ENCODE data around the gene SLC1A6.
"Not testable (repeated sequence)": the region's sequence is repeated elsewhere in the genome, so short reads cannot be mapped to it uniquely, and the experiment has no call there.

Gene SLC1A6

GRCh38 chr19:14979476-14980255 lies at the start of gene SLC1A6:
TSS of gene SLC1A6 (minus strand) at chr19:14979864. CDS start at chr19:14972910, 6,954 bp downstream.
- DNase-seq (ENCODE audit: low spot score) = no peak

DNA sequence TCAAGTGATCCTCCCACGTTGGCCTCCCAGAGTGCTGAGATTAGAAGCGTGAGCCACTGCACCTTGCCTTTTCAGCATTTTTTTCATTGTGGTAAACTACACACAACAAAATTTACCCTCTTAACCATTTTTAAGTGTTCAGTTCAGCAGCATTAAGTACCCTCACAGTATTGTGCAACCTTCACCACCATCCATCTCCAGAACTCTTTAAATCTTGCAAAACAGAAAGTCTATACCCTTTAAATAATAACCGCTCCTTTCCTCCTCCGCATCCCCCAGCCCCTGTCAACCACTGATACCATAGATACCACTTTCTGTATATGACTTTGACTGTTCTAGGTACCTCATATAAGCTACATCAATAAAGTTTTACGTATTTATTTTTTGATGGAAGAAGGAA lies 48.8 kb upstream of the SLC1A6 start:
- no peak for DNase-seq (ENCODE audit: low spot score)

DNA sequence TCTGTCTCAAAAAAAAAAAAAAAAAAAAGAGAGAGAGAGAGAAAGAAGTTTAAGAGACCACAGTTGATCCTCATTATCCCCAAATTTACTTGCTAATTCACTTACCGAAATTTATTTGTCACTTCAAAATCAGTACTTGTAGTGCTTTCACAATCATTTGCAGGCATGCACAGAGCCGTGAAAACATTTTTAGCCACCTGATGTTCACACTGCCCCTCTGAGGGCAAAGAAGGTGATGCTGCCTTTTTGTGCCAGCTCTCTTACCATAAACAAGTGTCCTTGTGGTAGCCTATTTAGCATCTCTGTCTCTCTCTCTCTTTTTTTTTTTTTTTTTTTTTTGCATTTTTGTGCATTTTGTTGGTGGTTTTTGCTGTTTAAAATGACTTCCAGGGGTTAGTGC lies 45.6 kb upstream of the SLC1A6 start:
- DNase-seq (ENCODE audit: low spot score) = no peak

- DNase-seq (ENCODE audit: low spot score) = no peak
Observed at GRCh38 chr19:15022752-15023151, 43.1 kb upstream of the SLC1A6 start.

DNA sequence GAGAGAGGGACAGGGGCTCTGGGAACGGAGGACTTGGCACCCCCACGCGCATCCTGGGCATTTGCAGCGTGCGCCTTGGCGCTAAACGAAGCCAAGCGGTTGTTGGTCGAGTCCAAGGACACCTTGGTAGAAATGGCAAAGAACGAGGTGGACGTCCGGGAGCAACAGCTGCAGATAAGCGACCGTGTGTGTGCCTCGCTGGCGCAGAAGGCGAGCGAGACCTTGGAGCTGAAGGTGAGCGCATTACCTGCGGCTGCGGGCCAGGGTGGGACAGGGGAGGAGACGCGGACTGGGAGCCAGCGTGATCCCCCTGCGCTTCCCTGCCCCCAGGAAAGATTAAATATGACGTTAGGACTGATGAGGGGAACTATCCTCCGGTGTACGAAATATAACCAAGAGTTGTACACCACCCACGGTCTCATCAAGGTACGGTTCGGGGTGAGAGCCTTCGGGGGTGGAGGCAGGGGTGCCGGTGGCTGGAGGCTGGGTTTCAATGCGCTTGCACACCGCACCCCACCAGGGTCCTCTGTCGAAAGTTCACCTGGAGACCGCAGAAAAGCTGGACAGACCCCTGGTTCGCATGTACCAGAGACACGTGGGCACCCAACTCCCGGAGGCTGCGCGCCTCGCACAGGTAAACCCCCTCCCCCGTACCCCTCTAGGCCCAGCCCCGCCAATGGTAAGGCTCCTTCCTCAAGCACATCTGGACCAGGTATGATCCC lies 41.8 kb upstream of the SLC1A6 start:
- DNase-seq (ENCODE audit: low spot score) = no peak

- DNase-seq (ENCODE audit: low spot score) = not testable (repeated sequence)
Observed at GRCh38 chr19:15018836-15019235, 39.2 kb upstream of the SLC1A6 start.

GRCh38 chr19:15015946-15016542 lies 36.4 kb upstream of the SLC1A6 start:
- peak; percentile 51 for DNase-seq (ENCODE audit: low spot score)

GRCh38 chr19:15014579-15014978 lies 34.9 kb upstream of the SLC1A6 start:
- no peak for DNase-seq (ENCODE audit: low spot score)

- DNase-seq (ENCODE audit: low spot score) = no peak
Observed at GRCh38 chr19:15010501-15011300, 31.0 kb upstream of the SLC1A6 start.

DNA sequence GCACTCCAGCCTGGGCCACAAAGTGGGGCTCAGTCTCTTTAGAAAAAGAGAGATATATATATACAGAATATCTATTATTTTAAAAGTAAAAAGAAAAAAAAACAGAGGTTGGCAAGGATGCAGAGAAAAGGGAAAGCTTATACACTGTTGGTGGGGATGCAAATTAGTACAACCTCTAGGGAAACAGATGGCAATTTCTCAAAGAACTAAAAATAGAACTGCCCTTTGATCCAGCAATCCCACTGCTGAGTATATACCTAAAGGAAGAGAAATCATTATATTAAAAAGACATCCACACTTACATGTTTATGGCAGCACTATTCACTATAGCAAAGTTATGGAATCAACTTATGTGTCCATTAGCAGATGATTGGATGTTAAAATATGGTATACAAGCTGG lies 28.6 kb upstream of the SLC1A6 start:
- no peak for DNase-seq (ENCODE audit: low spot score)

DNA sequence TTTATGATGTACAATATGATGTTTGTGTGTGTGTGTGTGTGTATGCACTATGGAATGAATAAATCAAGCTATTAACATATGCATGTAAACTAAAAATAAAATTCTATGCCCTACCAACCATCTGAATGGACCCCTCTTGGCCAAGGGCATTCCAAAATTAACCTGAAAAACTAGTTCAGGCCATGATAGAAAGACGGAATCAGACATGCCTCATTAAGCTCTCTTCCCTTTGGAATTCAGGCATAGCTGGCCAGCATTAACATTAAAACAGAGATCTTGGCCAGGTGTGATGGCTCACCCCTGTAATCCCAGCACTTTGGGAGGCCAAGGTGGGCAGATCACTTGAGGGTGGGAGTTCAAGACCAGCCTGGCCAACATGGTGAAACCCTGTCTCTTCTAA lies 18.3 kb upstream of the SLC1A6 start:
- no peak for DNase-seq (ENCODE audit: low spot score)

DNA sequence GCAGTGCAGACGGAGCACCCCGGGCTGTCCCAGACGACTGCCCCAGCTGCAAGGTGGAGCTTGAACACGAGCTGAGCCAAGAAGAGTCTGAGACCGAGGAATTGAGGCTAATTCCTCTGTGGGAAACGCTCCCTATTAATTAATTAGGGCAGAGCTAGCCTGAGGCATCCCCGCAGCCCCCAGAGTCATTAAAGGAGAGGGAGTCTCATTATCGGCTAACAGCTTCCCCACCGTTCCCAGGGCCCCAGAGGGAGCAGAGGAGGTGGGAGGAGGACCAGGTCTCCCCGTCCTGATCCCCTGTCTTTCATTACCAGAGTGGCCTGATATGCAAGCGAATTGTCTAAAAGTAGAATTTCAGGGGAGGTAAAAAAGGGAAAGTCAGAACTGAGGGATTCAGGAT lies 13.1 kb upstream of the SLC1A6 start:
- DNase-seq (ENCODE audit: low spot score) = no peak

DNA sequence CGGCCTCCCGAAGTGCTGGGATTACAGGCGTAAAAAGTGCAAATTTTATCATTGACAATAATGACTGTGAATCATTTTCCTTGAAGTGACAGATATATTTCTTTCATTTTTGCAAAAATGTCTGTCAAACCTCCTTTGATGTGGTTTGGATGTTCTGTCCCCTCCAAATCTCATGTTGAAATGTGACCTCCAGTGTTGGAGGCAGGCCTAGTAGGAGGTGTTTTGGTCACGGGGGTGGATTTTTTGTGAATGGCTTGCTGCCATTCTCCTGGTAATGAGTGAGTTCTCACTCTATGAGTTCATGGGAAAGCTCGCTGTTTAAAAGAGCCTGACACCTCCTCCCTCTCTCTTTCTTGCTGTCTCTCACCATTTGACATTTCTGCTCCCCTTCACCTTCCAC lies 5.5 kb upstream of the SLC1A6 start:
- DNase-seq (ENCODE audit: low spot score) = no peak

DNA sequence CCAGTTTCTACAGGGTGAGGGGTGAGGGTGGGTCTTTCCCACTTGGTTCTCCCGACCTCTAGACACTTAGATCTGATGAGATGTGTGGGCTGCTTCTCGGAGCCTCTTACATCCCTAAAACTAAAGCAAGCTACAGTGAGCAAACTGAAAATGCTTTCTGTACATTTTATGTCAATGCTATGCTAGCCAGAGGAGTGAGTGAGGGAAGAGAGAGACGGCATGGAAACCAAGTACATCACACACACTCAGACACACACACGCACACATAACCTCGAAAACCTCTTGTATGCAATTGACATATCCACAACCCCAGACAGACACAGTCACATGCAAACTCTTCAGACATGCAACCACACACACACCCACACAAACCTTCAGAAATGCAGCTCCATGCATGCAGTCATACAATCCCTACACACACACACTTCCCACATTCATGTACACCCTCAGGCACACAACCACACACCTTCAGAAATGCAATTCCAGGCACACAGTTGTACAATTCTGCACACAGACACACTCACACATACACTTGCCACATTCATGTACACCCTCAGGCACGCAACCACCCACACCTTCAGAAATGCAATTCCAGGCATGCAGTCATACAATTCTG lies 1.4 kb downstream of the SLC1A6 start:
- no peak for DNase-seq (ENCODE audit: low spot score)

GRCh38 chr19:14977128-14977527 lies 2.5 kb downstream of the SLC1A6 start:
- no peak for DNase-seq (ENCODE audit: low spot score)

DNA sequence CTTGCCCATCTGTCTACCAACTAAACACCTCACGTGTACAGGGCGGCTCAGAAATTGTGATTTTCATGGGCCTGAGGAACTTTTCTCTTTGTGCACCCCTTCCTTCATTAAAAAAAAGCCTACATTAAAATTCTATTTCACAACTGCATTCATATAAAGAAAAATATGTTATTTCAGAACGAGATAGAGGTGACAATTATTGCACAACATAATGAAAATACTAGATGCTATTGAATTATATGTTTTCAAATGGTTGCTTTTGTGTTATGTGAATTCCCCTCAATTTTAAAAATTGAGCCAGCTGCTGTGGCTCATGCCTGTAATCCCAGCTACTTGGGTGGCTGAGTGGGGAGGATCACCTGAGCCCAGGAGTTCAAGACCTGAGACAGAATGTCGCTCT lies 5.2 kb downstream of the SLC1A6 start:
- DNase-seq (ENCODE audit: low spot score) = no peak

- DNase-seq (ENCODE audit: low spot score) = no peak
Observed at GRCh38 chr19:14972676-14973075, 7.0 kb downstream of the SLC1A6 start.

DNA sequence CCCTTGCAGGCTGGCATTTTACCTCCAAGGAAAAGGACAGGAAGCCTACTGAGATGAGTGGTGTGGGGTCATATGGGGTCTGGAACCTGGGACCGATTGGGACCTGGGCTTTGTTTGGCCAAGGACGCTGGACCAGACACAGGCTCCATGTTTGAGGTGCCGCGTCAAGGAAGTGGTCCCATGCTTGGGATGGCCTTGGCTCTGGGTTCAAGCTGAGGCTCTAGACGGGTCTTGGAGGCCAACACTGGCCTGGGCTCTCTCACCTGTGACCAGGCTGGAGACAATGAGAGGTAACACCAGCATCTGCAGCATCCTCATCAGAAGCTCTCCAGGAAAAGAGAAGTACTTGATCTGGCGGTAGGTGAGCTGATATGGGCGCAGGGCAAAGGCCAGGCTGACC lies 8.2 kb downstream of the SLC1A6 start:
- no peak for DNase-seq (ENCODE audit: low spot score)

DNA sequence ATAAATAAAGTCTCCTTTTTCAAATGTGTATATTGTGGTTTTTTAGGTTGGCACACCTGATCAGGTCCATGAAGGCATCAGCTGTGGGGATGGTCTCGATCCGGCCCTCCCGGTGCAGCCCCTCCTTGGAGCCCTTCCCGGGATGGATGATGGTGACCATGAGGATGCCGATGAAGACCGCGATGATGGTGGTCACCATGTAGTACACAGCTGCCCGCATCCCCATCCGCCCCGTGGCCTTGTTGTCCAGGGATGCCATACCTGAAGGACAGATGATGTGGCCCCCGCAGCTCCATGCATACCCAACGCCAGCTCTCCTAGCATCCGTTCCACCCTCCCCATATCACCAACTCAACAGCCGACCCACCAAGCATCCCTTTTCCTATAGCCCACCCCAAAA lies 11.4 kb downstream of the SLC1A6 start:
- DNase-seq (ENCODE audit: low spot score) = no peak

GRCh38 chr19:14961956-14962685 lies 17.5 kb downstream of the SLC1A6 start:
- DNase-seq (ENCODE audit: low spot score) = no peak

DNA sequence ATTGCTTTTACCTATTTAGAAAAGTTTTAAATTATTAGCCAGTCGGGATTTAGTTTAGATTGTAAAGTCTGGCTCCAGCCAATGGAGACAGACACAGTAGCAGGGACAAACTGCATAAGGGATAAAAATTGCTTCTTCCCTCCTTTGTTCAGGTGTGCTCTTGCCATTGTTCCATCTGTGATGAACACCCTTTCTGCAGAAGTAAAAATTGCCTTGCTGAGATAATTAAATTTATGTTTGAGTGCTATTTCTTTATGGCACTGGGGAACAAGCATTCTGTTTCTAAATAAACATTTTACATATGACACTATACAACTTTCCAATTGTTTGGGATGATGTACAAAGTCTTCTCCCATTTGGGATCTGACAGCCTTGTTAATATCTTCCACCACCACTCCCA lies 20.4 kb downstream of the SLC1A6 start:
- DNase-seq (ENCODE audit: low spot score) = no peak

Data from HuH-7.5 (cell line).